Muscle layer of colon (tissue), 2 donors: ENCODE measurements around the gene CPED1.

Source experiments
- H3K27ac ChIP-seq: one replicate; pipeline ENCODE4 v1.7.0; 2013; ENCODE audit warnings: low read depth, mild to moderate bottlenecking, low read length, moderate library complexity
- H3K27me3 ChIP-seq, 2 donors: one replicate each; pipeline ENCODE4 v1.7.0; 2013; ENCODE audit warnings: low read length in 2 of 2, mild to moderate bottlenecking in 2 of 2; ENCODE audit not compliant: insufficient read depth in 2 of 2, control insufficient read depth in 1 of 2
- H3K36me3 ChIP-seq: one replicate; pipeline ENCODE4 v1.7.0; 2013; ENCODE audit warnings: mild to moderate bottlenecking, low read length; ENCODE audit not compliant: insufficient read depth
- H3K4me1 ChIP-seq: one replicate; pipeline ENCODE4 v1.7.0; 2013; ENCODE audit warnings: mild to moderate bottlenecking, low read length; ENCODE audit not compliant: insufficient read depth
- H3K4me3 ChIP-seq, 2 donors: one replicate each; pipeline ENCODE4 v1.7.0; 2013; ENCODE audit warnings: low read length in 2 of 2, low read depth in 1 of 2, mild to moderate bottlenecking in 1 of 2, moderate library complexity in 1 of 2
- H3K9ac ChIP-seq: one replicate; pipeline ENCODE4 v1.7.0; 2013; ENCODE audit warnings: low read length
- H3K9me3 ChIP-seq: one replicate; pipeline ENCODE4 v1.7.0; 2013; ENCODE audit warnings: mild to moderate bottlenecking, low read length
- donor health status: abdominal sarcoma.
- donor health status: Adenocarcinoma of cecum.

The CPED1 gene

GRCh38 chr7:121341933-121342332 is 353.4 kb downstream of the CPED1 start:
- no peak overlapping the region for H3K4me3 ChIP-seq
- no peaks in the 10 kb centered on the region for H3K27me3 ChIP-seq
- H3K9ac ChIP-seq: no peak overlapping the region
- H3K27ac ChIP-seq: no peak overlapping the region
- H3K4me1 ChIP-seq: no peaks in the 10 kb centered on the region
- peaks cover 6% of the 10 kb centered on the region for H3K36me3 ChIP-seq
- H3K9me3 ChIP-seq: no peaks in the 10 kb centered on the region

GRCh38 chr7:121342631-121343030 is 354.1 kb downstream of the CPED1 start:
- no peak overlapping the region for H3K4me3 ChIP-seq

GRCh38 chr7:121343302-121343701 is 354.8 kb downstream of the CPED1 start:
- Histone ChIP-seq H3K9ac (no peak overlapping the region), H3K27ac (no peak overlapping the region)

More at GRCh38 chr7:121342631-121343030, 354.1 kb downstream of the CPED1 start:
- Histone ChIP-seq H3K27me3 (no peaks in the 10 kb centered on the region), H3K36me3 (peaks cover 11% of the 10 kb centered on the region), H3K9me3 (no peaks in the 10 kb centered on the region), H3K4me1 (no peaks in the 10 kb centered on the region), H3K27ac (no peak overlapping the region), H3K9ac (no peak overlapping the region)

GRCh38 chr7:121344093-121344492 is 355.6 kb downstream of the CPED1 start:
- Histone ChIP-seq H3K4me3 (no peak overlapping the region), H3K9ac (no peak overlapping the region), H3K4me1 (no peaks in the 10 kb centered on the region), H3K36me3 (peaks cover 11% of the 10 kb centered on the region), H3K27ac (no peak overlapping the region), H3K9me3 (no peaks in the 10 kb centered on the region), H3K27me3 (no peaks in the 10 kb centered on the region)

More at GRCh38 chr7:121343302-121343701, 354.8 kb downstream of the CPED1 start:
- peaks cover 11% of the 10 kb centered on the region for H3K36me3 ChIP-seq
- H3K27me3 ChIP-seq: no peaks in the 10 kb centered on the region
- H3K4me1 ChIP-seq: no peaks in the 10 kb centered on the region
- H3K4me3 ChIP-seq: no peak overlapping the region
- H3K9me3 ChIP-seq: no peaks in the 10 kb centered on the region

DNA sequence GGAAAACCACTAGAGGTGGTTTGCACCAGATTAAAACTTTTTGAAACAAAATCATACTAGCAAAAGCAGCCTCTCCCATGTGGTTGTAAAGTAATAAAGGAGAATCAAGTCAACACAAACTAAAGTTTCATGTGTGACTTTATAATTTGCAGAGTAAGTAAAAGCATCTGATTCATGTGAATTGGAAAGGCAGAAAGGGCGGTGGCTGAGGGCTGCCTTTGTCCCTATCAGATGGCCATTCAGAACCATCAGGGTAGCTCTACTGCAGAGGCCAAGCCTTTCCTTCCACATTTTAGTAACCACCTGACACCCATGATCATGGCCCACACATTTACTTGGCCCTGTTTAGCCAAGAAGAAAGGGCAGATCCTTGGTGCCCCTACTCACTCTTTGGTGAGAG is 356.0 kb downstream of the CPED1 start:
- Histone ChIP-seq H3K36me3 (peaks cover 11% of the 10 kb centered on the region), H3K27me3 (no peaks in the 10 kb centered on the region), H3K9ac (no peak overlapping the region), H3K27ac (no peak overlapping the region), H3K4me3 (no peak overlapping the region), H3K9me3 (no peaks in the 10 kb centered on the region), H3K4me1 (no peaks in the 10 kb centered on the region)
